Measurements from ENCODE around the gene KRABD2.

Gene KRABD2

GRCh38 chr17:8392274-8392673 lies 15.8 kb upstream of the KRABD2 start:
- Histone ChIP-seq H3K36me3 (ENCODE audit: control insufficient read depth, insufficient read depth, low read length) (no peaks in the 10 kb centered on the region), H3K27me3 (ENCODE audit: control insufficient read depth, insufficient read depth, low read length) (no peaks in the 10 kb centered on the region), H3K4me3 (ENCODE audit: low read depth, low read length) (no peak overlapping the region)
- no peak for FAIRE-seq
- TF ChIP-seq, protein P1, sequence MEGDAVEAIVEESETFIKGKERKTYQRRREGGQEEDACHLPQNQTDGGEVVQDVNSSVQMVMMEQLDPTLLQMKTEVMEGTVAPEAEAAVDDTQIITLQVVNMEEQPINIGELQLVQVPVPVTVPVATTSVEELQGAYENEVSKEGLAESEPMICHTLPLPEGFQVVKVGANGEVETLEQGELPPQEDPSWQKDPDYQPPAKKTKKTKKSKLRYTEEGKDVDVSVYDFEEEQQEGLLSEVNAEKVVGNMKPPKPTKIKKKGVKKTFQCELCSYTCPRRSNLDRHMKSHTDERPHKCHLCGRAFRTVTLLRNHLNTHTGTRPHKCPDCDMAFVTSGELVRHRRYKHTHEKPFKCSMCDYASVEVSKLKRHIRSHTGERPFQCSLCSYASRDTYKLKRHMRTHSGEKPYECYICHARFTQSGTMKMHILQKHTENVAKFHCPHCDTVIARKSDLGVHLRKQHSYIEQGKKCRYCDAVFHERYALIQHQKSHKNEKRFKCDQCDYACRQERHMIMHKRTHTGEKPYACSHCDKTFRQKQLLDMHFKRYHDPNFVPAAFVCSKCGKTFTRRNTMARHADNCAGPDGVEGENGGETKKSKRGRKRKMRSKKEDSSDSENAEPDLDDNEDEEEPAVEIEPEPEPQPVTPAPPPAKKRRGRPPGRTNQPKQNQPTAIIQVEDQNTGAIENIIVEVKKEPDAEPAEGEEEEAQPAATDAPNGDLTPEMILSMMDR (IDR thresholded peaks at IDR 0.05; ENCODE audit: insufficient read depth, low read length, severe bottlenecking): no peak
- DNase-seq (ENCODE audit: low read depth): no peak

- no peaks in the 10 kb centered on the region for H3K27me3 ChIP-seq (ENCODE audit: control insufficient read depth, insufficient read depth, low read length)
- no peaks in the 10 kb centered on the region for H3K36me3 ChIP-seq (ENCODE audit: control insufficient read depth, insufficient read depth, low read length)
- TF ChIP-seq, protein P1 (IDR thresholded peaks at IDR 0.05; ENCODE audit: insufficient read depth, low read length, severe bottlenecking): no peak
- FAIRE-seq: no peak
- DNase-seq (ENCODE audit: low read depth): peak; percentile 73
- no peak overlapping the region for H3K4me3 ChIP-seq (ENCODE audit: low read depth, low read length)
Observed at GRCh38 chr17:8391711-8392110, 15.2 kb upstream of the KRABD2 start.

DNA sequence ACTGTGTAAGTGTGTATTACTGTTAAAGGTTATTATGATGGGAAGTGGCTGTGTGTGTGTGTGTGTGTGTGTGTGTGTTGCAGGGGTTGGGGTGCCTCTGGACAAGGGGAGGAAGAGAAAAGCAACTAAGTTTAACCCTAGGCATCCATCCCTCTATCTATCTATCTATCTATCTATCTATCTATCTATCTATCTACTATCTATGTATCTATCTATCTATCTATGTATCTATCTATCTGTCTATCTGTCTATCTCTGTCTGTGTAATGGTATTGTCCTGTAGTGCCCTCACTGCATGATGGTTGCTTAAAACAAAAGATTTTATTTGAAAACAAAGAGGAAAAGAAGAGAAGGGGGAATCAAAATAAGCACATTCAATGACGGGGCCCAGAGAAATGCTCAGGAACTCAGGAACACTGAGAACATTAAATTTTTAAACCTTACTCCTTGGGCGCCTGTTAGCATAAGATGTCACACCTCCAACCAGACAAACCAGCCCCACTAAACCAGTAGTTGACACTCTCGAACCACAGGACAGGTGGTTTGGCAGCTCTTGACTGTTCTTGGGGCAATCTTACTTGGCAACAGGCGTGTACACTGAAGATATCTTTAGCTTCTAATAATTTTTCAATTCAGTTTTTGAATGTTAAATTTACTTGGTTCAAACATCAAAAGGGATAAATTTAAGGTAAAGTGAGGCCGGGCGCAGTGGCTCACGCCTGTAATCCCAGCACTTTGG lies 11.6 kb upstream of the KRABD2 start:
- FAIRE-seq (no peak), DNase-seq (ENCODE audit: low read depth) (no peak)
- TF ChIP-seq, protein P1 (IDR thresholded peaks at IDR 0.05; ENCODE audit: insufficient read depth, low read length, severe bottlenecking): no peak
- H3K4me3 ChIP-seq (ENCODE audit: low read depth, low read length): no peak overlapping the region
- no peaks in the 10 kb centered on the region for H3K36me3 ChIP-seq (ENCODE audit: control insufficient read depth, insufficient read depth, low read length)
- no peaks in the 10 kb centered on the region for H3K27me3 ChIP-seq (ENCODE audit: control insufficient read depth, insufficient read depth, low read length)

DNA sequence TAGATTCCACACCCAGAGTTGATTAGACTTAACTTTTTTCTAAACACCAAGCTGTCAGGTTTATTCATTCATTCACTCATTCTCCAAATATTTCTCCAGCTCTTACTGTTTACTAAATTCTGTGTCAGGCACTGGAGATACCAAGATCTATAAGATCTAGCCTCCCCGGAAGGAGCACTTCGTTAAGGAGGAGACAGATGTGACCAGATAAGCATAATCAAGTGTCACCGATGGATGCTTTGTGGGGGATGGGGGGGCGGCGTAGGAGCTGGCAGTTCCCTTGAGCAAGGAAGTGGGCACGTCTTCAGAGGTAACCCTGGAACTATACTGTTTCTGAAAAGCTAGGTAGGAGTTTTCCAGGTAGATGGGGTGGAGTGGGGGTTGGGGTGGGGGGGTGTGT lies 10.3 kb upstream of the KRABD2 start:
- DNase-seq (ENCODE audit: low read depth) (no peak), FAIRE-seq (no peak)
- TF ChIP-seq, protein P1 (IDR thresholded peaks at IDR 0.05; ENCODE audit: insufficient read depth, low read length, severe bottlenecking): no peak
- H3K4me3 ChIP-seq (ENCODE audit: low read depth, low read length): no peak overlapping the region
- no peaks in the 10 kb centered on the region for H3K27me3 ChIP-seq (ENCODE audit: control insufficient read depth, insufficient read depth, low read length)
- no peaks in the 10 kb centered on the region for H3K36me3 ChIP-seq (ENCODE audit: control insufficient read depth, insufficient read depth, low read length)

- DNase-seq (ENCODE audit: low read depth) (peak; percentile 73), FAIRE-seq (no peak)
- TF ChIP-seq, protein P1 (IDR thresholded peaks at IDR 0.05; ENCODE audit: insufficient read depth, low read length, severe bottlenecking): no peak
- H3K27me3 ChIP-seq (ENCODE audit: control insufficient read depth, insufficient read depth, low read length): no peaks in the 10 kb centered on the region
- H3K4me3 ChIP-seq (ENCODE audit: low read depth, low read length): no peak overlapping the region
- peaks cover 10% of the 10 kb centered on the region for H3K36me3 ChIP-seq (ENCODE audit: control insufficient read depth, insufficient read depth, low read length)
Observed at GRCh38 chr17:8384801-8385378, 8.4 kb upstream of the KRABD2 start.

Measured in bronchial epithelial cell (primary cell).